Central memory CD4-positive, alpha-beta T cell (primary cell): ENCODE measurements around the gene CBY2.

Experiments
- DNase-seq: peaks from one replicate; pipeline ENCODE4 v3.0.0; 2022

The CBY2 gene

GRCh38 chr13:45702869-45703391 is 810 bp downstream of the CBY2 start:
- DNase-seq, result no peak

GRCh38 chr13:45704211-45704739 is 2.2 kb downstream of the CBY2 start:
- no peak for DNase-seq

- no peak for DNase-seq
Observed at GRCh38 chr13:45704854-45705695, 3.0 kb downstream of the CBY2 start.

- no peak for DNase-seq
Observed at GRCh38 chr13:45705918-45706317, 3.8 kb downstream of the CBY2 start.

GRCh38 chr13:45707516-45708100 is 5.5 kb downstream of the CBY2 start:
- DNase-seq, result no peak

GRCh38 chr13:45711951-45712350 is 9.8 kb downstream of the CBY2 start:
- no peak for DNase-seq

GRCh38 chr13:45713106-45713690 is 11.1 kb downstream of the CBY2 start:
- DNase-seq, result no peak

- DNase-seq, result no peak
Observed at GRCh38 chr13:45713721-45714120, 11.6 kb downstream of the CBY2 start.

GRCh38 chr13:45714170-45714569 is 12.1 kb downstream of the CBY2 start:
- no peak for DNase-seq

- no peak for DNase-seq
Observed at GRCh38 chr13:45715351-45715750, 13.2 kb downstream of the CBY2 start.

GRCh38 chr13:45717349-45717748 is 15.2 kb downstream of the CBY2 start:
- DNase-seq, result no peak

- no peak for DNase-seq
Observed at GRCh38 chr13:45718063-45718462, 15.9 kb downstream of the CBY2 start.

GRCh38 chr13:45718992-45719391 is 16.9 kb downstream of the CBY2 start:
- DNase-seq, result no peak

- DNase-seq, result no peak
Observed at GRCh38 chr13:45721203-45721731, 19.1 kb downstream of the CBY2 start.

GRCh38 chr13:45723798-45724197 is 21.7 kb downstream of the CBY2 start:
- no peak for DNase-seq

- no peak for DNase-seq
Observed at GRCh38 chr13:45728759-45729158, 26.6 kb downstream of the CBY2 start.

GRCh38 chr13:45731455-45731854 is 29.3 kb downstream of the CBY2 start:
- DNase-seq, result no peak

- DNase-seq, result no peak
Observed at GRCh38 chr13:45732916-45733315, 30.8 kb downstream of the CBY2 start.

GRCh38 chr13:45733361-45733760 is 31.2 kb downstream of the CBY2 start:
- DNase-seq, result no peak

GRCh38 chr13:45737571-45738017 is 35.5 kb downstream of the CBY2 start:
- no peak for DNase-seq

GRCh38 chr13:45742985-45743384 is 40.9 kb downstream of the CBY2 start:
- DNase-seq, result no peak

GRCh38 chr13:45744979-45745378 is 42.9 kb downstream of the CBY2 start:
- no peak for DNase-seq

GRCh38 chr13:45747071-45747470 is 45.0 kb downstream of the CBY2 start:
- no peak for DNase-seq
